Measurements from ENCODE around the gene HAUS8. TPM values are rescaled to one million over a fixed set of nuclear protein-coding genes. Genes with fewer than 3 reads are reported as not detected.

The HAUS8 gene
- polyA plus RNA-seq, 3 donors = 2.5 to 9.3 (median 4.4) TPM

GRCh38 chr19:17105556-17105955 is 30.3 kb upstream of the HAUS8 start:
- Mint-ChIP-seq H3K27ac (peak overlapping the region; percentile 70 to 99 (median 99)), H3K4me3 (no peak overlapping the region), H3K27me3 (ENCODE audit: low read depth in 3 of 3) (peaks cover 0 to 2% (median 0%) of the 10 kb centered on the region in 3 donors), H3K36me3 (peaks cover 78 to 90% of the 10 kb centered on the region in 2 donors), H3K4me1 (peaks cover 72% of the 10 kb centered on the region), H3K9me3 (peaks cover 4 to 14% (median 9%) of the 10 kb centered on the region in 7 donors)
- no peak overlapping the region for H2AFZ ChIP-seq (ENCODE audit: insufficient read depth, low read depth, low read length, poor library complexity, severe bottlenecking)
- peaks cover 0 to 5% of the 10 kb centered on the region in 2 donors for H3K9me3 ChIP-seq (replicated peaks in 1 of 2; ENCODE audit: control insufficient read depth in 1 of 2, insufficient read depth in 1 of 2, low read length in 2 of 2)
- peaks cover 41 to 65% of the 10 kb centered on the region in 2 donors for H3K36me3 ChIP-seq (replicated peaks in 1 of 2; ENCODE audit: control insufficient read depth in 1 of 2, insufficient read depth in 2 of 2, low read length in 2 of 2)
- no peak overlapping the region for H3K9ac ChIP-seq (ENCODE audit: insufficient read depth, low read length, poor library complexity, severe bottlenecking)
- H4K20me1 ChIP-seq (ENCODE audit: insufficient read depth, low read length) = peaks cover 45% of the 10 kb centered on the region
- H3K4me1 ChIP-seq (ENCODE audit: control insufficient read depth in 1 of 2, insufficient read depth in 2 of 2, low read length in 2 of 2) = peaks cover 64 to 66% of the 10 kb centered on the region in 2 donors
- no peak for TF ChIP-seq CTCF (IDR thresholded peaks at IDR 0.05)
- H3K27me3 ChIP-seq (ENCODE audit: control insufficient read depth in 2 of 2, insufficient read depth in 2 of 2, low read length in 2 of 2) = no peaks in the 10 kb centered on the region
- no peak overlapping the region for H3K4me2 ChIP-seq (replicated peaks; ENCODE audit: extremely low read depth, low read length, poor library complexity, severe bottlenecking)
- WGBS (ENCODE audit: insufficient coverage) = 10% methylated on average over 2 of the region's 3 CpGs
- H3K4me3 ChIP-seq (replicated peaks in 1 of 3; ENCODE audit: low read depth in 2 of 3, low read length in 3 of 3) = no peak overlapping the region
- peaks cover 92% of the 10 kb centered on the region for H3K79me2 ChIP-seq (ENCODE audit: insufficient read depth, low read length)
- intact Hi-C loops (cut with micrococcal nuclease) = no loop called here
- peak overlapping the region; percentile 70 to 75 for H3K27ac ChIP-seq (ENCODE audit: low read depth in 1 of 2, low read length in 2 of 2)
- peak in 2 of 3 donors; percentile 65 to 66 for DNase-seq

GRCh38 chr19:17104679-17105078 is 29.4 kb upstream of the HAUS8 start:
- Mint-ChIP-seq H3K9me3 (peaks cover 4 to 16% (median 9%) of the 10 kb centered on the region in 7 donors), H3K4me1 (peaks cover 63% of the 10 kb centered on the region), H3K27ac (peak overlapping the region; percentile 70 to 99 (median 99)), H3K4me3 (no peak overlapping the region), H3K36me3 (peaks cover 74 to 91% of the 10 kb centered on the region in 2 donors), H3K27me3 (ENCODE audit: low read depth in 3 of 3) (peaks cover 0 to 2% (median 0%) of the 10 kb centered on the region in 3 donors)
- DNase-seq = no peak
- Histone ChIP-seq H4K20me1 (ENCODE audit: insufficient read depth, low read length) (peaks cover 49% of the 10 kb centered on the region), H3K4me1 (ENCODE audit: control insufficient read depth in 1 of 2, insufficient read depth in 2 of 2, low read length in 2 of 2) (peaks cover 55 to 57% of the 10 kb centered on the region in 2 donors), H3K36me3 (replicated peaks in 1 of 2; ENCODE audit: control insufficient read depth in 1 of 2, insufficient read depth in 2 of 2, low read length in 2 of 2) (peaks cover 41 to 70% of the 10 kb centered on the region in 2 donors), H3K9me3 (replicated peaks in 1 of 2; ENCODE audit: control insufficient read depth in 1 of 2, insufficient read depth in 1 of 2, low read length in 2 of 2) (peaks cover 0 to 5% of the 10 kb centered on the region in 2 donors), H3K4me2 (replicated peaks; ENCODE audit: extremely low read depth, low read length, poor library complexity, severe bottlenecking) (no peak overlapping the region), H3K27ac (ENCODE audit: low read depth in 1 of 2, low read length in 2 of 2) (peak overlapping the region in 1 of 2 donors; percentile 75), H3K4me3 (replicated peaks in 1 of 3; ENCODE audit: low read depth in 2 of 3, low read length in 3 of 3) (no peak overlapping the region), H3K9ac (ENCODE audit: insufficient read depth, low read length, poor library complexity, severe bottlenecking) (no peak overlapping the region), H2AFZ (ENCODE audit: insufficient read depth, low read depth, low read length, poor library complexity, severe bottlenecking) (no peak overlapping the region), H3K27me3 (ENCODE audit: control insufficient read depth in 2 of 2, insufficient read depth in 2 of 2, low read length in 2 of 2) (no peaks in the 10 kb centered on the region), H3K79me2 (ENCODE audit: insufficient read depth, low read length) (peaks cover 95% of the 10 kb centered on the region)
- intact Hi-C loops (cut with micrococcal nuclease) = no loop called here
- no peak for TF ChIP-seq CTCF (IDR thresholded peaks at IDR 0.05)
- WGBS (ENCODE audit: insufficient coverage) = 92% methylated on average over 2 of the region's 7 CpGs
